GM18873 (cell line): ENCODE results near the gene MYOM3.

ENCODE experiments used
- ATAC-seq: cut with Tn5 transposase; IDR thresholded peaks from one replicate; pipeline ENCODE4 v1.9.1; 2021; ENCODE audit warnings: mild to moderate bottlenecking, moderate library complexity, moderate number of reproducible peaks; ENCODE audit not compliant: unreplicated experiment, low FRiP score

MYOM3 gene

GRCh38 chr1:24139222-24139489, 27.2 kb upstream of the MYOM3 start:
- ATAC-seq, result no peak

DNA sequence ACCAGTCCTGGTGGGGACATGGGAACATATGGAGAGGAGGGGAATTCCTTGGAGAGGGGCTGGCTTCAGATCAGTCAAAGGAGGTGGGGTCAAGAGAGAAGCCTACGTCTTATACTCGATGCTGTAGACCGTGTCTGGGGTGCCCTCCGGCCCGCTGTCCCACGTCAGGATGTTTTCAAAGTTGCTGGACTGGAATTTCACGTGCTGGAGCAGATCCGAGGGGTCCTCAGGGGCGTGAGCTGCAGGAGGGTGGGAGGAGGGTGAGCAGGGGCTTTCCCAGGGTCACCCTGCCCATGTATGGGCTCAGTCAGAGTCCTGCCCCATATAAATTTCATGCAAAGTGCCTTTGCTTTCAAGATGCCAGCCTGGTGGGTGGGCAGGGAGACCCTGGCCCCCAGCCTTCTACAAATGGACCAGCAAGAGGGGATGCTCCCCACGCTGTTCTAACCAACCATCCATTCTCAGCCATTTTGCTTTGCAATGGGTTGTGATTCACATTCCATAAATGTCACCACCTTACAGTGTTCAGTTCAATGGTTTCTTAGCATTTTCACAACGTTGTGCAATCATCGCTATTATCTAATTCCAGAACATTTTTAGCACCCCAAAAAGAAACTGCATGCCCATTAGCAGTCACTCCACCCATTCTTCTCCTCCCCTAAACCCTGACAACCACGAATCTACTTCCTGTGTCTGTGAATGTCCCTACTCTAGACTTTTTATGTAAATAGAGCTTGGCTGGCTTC, 26.7 kb upstream of the MYOM3 start:
- no peak for ATAC-seq

- ATAC-seq, result no peak
Measured at GRCh38 chr1:24136956-24137539, 25.1 kb upstream of the MYOM3 start.

GRCh38 chr1:24134376-24134775, 22.4 kb upstream of the MYOM3 start:
- no peak for ATAC-seq

DNA sequence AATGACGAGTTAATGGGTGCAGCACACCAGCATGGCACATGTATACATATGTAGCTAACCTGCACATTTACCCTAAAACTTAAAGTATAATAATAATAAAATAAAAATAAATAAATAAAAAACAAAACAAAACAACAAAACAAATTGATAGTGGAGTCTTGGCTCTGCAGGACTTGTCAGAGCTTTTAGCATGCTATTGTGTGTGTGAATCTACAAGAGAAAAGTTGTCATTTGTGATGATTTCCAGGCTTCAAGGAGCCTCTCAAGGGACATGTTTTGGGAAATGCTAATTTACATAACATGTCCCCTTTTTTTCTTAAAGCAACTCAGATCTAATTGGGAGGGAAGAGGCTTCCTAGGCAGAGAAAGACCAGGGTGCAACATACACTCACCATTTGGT, 21.9 kb upstream of the MYOM3 start:
- ATAC-seq, result no peak

DNA sequence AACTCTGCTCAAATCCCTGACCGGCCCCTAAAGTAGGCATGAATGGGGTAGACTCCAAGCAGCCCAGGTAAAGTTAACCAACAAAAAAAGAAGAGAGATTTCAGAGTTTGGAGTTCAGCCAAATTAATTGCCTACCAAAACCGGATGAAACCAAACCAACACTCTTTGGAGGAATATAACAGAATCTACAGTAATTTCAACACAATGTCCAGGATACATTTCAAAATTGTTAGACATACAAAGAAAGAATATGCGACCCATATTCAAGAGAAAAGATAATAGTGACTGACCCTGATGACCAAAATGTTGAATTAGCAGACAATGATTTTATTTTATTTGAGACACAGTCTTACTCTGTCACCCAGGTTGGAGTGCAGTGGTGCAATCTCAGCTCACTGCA, 18.4 kb upstream of the MYOM3 start:
- ATAC-seq, result no peak

- ATAC-seq, result no peak
Measured at GRCh38 chr1:24127801-24128363, 15.9 kb upstream of the MYOM3 start.

DNA sequence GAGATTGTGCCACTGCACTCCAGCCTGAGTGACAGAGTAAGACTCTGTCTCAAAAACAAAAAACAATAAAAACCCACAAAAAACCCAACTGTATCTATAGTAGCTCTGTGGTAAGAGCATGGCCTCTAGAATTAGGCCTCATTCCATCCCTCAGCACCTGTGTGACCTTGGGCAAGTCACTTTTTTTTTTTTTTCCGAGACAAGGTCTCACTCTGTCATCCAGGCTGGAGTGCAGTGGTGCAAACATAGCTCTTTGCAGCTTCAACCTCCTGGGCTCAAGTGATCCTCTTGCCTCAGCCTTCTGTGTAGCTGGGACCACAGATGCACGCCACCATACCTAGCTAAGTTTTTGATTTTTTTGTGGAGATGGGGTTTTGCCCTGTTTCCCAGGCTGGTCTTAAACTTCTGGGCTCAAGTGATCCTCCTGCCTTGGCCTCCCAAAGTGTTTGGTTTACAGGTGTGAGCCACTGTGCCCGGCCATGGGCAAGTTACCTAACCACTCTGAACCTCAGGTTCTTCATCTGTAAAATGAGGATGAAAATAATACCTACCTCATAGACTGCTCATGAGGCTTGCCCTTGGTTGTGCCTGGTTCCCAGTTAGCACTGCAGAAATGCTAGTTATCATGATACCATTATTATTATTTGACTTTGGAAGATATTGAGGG, 15.3 kb upstream of the MYOM3 start:
- no peak for ATAC-seq

DNA sequence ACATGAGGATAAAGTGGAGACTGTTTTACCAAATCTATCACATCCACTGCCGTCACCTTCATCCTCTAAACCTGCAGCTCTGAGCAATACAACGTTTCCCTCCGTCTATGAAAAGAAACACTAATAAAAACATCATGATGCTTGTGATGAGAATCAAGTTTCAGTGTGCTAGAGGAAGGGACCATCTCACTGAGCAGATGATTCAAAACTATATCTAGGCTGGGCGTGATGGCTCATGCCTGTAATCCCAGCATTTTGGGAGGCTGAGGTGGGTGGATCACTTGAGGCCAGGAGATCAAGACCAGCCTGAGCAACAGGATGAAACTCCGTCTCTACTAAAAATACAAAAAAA, 14.7 kb upstream of the MYOM3 start:
- ATAC-seq, result no peak

DNA sequence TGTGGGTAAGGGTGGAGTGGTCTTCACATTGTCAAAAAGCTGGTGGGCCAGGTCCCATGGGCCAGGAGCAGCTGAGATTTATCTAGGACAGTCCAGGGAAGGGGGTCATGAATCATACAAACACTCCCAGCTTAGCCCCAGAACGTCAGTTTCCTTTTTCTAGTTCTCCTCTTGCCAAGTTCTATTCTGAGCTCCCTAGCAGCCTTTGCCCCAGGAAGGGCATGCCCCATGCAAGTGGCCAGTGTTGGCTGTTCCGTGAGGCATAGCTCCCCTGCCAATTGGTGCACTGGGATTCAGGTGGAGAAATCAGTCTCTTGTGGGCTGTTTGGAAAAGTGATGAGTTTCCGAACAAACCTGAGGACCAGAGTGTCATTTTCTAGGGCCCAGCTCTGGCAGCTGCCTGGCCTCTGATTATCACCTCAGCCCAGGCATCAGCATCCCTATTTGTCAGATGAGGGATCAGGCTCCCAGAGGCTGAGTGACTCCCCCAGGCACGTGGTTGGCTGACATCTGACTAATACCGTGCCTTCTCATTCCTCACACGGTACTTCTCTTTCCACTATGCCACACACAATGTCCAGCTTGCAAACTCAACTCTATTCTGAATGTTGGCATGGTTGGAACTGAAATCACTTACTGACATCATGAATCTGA, 14.2 kb upstream of the MYOM3 start:
- ATAC-seq, result no peak

GRCh38 chr1:24125456-24125855, 13.5 kb upstream of the MYOM3 start:
- no peak for ATAC-seq

GRCh38 chr1:24124980-24125379, 13.0 kb upstream of the MYOM3 start:
- no peak for ATAC-seq

- ATAC-seq, result no peak
Measured at GRCh38 chr1:24123611-24124010, 11.7 kb upstream of the MYOM3 start.

- ATAC-seq, result no peak
Measured at GRCh38 chr1:24122776-24123175, 10.8 kb upstream of the MYOM3 start.

- ATAC-seq, result no peak
Measured at GRCh38 chr1:24121406-24121805, 9.5 kb upstream of the MYOM3 start.

GRCh38 chr1:24120965-24121364, 9.0 kb upstream of the MYOM3 start:
- ATAC-seq, result no peak

DNA sequence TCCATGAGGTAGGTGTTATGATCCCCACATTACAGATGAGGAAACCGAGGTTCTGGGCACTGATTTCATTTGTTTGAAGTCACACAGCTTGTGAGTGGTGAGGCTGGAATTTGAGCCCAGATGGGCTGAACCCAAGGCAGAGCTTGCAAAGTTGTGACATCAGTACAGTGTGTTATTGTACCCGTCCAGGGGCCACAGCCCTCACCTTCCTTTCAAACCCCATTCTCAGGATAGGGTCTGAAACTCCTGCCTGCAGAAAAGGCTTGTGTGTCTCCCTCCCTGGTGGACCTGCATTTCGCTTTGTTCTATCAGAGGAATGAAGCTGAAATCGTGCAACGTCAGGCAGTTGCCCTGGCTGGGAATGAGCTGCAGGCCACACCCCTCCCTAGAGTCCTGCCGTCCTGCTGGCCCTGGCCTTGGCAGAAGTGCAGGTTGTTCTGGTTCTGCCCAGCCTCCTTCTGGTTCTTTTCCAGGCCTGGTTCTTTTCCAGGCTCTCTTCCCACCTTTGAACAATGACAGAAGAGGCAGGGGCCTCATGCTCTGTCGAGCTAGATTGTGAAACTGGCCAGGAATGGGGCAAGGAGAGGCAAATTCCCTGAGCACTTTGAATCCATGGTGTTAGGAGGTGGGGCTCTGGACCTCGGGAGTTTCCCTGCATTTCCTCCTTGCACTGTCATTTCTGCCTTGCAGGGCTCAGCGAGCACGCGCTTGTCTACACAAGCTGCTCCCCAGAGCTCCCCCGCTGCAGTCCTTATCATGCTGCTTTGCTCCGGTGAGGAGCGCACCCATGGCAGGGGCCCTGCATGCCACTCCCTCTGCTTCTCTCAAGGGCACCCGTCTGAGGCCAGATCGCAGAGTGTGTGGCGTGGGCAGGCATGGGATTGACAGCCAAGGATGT, 8.2 kb upstream of the MYOM3 start:
- no peak for ATAC-seq

DNA sequence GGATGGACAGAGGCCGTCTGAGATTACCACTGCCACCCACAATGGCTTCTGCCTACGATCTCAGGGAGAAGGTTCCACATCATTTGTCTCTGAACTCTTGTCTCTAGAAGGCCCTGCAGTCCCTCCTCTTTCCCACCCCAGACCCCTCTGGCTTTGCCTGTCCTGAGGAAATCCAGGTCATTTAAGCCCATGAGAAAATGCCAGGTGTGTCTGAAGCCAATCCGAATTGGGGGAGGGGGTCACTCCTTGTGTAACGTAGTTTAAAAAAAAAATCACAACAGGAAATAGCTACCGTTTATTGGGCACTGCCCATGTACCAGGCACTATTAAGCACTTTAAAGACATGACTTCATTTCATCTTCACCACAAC, 7.5 kb upstream of the MYOM3 start:
- ATAC-seq, result no peak

DNA sequence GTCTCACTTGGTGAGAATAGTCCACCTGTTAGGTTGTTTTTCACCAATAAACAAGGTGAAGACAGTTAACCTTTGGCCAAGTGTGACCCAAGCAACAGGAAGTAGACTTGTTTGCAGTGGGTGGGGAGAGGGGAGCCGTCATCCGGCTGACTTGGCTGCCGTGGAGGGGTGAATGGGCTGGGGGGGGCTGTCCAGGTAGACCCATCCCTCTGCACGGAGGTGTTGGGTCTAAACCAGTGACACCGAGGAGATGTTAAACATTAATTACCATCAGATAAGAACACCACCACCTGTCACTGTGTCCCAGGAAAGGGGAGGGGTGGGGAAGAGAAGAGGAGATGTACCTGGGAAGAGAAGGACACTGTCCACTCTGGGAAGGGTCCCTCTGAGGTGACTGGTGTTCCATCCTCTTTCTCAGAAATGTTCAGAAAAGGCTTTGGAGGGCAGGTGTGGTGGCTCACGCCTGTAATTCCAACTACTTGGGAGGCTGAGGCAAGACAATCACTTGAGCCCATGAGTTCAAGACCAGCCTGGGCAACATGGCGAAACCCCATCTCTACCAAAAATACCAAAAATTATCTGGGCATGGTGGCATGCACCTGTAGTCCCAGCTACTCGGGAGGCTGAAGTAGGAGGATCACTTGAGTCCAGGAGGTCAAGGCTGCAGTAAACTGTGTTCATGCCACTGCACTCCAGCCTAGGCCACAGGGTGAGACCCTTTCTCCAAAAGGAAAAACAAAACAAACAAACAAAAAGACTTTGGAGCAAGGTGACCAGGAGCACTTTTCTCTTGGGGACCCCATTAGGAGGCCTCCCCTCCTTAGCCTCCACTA, 6.7 kb upstream of the MYOM3 start:
- ATAC-seq, result no peak
